CD4-positive, alpha-beta T cell treated with Interferon alpha-2 for 1 hour (primary cell): ENCODE data around the gene L3MBTL1.
"Not testable (repeated sequence)": the region's sequence is repeated elsewhere in the genome, so short reads cannot be mapped to it uniquely, and the experiment has no call there.

Source experiments
- DNase-seq, 2 donors: peaks; one replicate each; pipeline ENCODE4 v3.0.0-alpha.2; 2020 to 2022

The L3MBTL1 gene

GRCh38 chr20:43563429-43563828, 55.9 kb downstream of the L3MBTL1 start:
- DNase-seq = no peak

DNA sequence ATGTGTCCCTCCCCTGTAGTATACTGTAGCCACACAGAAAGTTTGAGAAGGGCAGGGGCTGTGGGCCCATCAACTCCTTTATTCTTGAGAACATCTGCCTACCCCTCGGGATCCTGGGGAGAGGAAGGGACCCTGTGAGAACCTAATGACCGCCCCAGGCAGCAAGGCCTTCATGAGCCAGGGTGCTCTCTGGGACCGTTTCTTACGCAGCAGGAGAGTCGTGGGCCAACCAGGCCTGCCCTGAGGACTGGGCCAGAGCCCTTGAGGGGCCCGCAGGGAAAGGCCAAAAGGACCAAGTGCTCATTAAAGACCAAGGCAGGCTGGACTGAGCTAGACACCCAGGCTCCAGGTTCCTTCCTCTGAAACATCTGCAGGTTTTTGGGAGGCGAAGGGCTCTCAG, 56.5 kb downstream of the L3MBTL1 start:
- no peak for DNase-seq

- no peak for DNase-seq
Observed at GRCh38 chr20:43564455-43564854, 57.0 kb downstream of the L3MBTL1 start.

- no peak for DNase-seq
Observed at GRCh38 chr20:43564993-43565757, 57.7 kb downstream of the L3MBTL1 start.

- no peak for DNase-seq
Observed at GRCh38 chr20:43565758-43566104, 58.2 kb downstream of the L3MBTL1 start.

GRCh38 chr20:43567477-43567876, 60.0 kb downstream of the L3MBTL1 start:
- DNase-seq = no peak

DNA sequence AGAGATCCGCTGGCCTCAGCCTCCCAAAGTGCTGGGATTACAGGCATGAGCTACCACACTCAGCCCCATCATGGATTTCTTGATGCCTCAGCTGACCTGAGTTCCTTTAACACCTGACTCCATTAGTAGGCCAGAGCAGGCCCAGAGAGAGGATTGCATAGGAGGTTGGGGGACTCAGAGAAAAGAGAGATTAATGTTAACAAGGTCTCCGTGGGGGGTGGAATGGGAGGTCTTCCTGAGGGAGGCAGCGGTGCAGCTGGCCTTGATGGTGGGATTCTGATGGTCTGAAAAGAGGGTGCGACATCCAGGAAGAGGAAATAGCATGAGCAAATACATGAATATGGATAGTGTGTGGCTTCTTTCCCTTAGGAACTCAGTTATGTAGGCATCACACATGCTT, 61.2 kb downstream of the L3MBTL1 start:
- DNase-seq = no peak

DNA sequence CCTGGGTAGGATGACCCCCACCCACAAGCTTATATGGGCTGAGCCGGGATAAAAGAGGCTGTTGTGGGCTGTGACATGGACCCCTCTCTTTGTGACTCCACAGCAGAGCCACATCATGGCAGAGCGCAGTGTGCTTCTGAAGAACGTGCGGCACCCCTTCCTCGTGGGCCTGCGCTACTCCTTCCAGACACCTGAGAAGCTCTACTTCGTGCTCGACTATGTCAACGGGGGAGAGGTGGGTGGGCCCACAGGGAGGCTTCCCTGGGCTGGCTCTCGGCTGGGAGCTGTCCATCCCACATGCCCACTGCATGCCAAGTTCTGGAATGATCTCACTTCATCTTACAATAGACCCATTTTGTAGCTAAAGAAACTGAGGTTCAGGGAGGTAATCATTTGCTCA, 61.8 kb downstream of the L3MBTL1 start:
- no peak for DNase-seq

DNA sequence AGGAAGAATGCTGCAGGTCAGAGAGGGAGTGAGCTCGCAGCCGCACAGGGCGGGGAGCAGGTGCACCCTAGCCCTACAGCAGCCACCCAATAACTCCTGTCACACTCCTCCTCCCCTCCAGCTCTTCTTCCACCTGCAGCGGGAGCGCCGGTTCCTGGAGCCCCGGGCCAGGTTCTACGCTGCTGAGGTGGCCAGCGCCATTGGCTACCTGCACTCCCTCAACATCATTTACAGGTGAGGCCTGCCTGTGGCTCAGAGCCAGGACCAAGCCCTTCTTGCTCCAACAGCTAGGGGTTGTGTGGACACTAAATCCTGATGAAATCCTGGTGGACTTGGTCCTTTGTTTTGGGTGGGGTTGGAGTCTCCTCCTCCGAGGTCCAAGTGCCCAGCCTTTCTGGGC, 63.0 kb downstream of the L3MBTL1 start:
- no peak for DNase-seq

GRCh38 chr20:43571310-43571709, 63.8 kb downstream of the L3MBTL1 start:
- DNase-seq = no peak

GRCh38 chr20:43571771-43572170, 64.3 kb downstream of the L3MBTL1 start:
- DNase-seq = no peak

DNA sequence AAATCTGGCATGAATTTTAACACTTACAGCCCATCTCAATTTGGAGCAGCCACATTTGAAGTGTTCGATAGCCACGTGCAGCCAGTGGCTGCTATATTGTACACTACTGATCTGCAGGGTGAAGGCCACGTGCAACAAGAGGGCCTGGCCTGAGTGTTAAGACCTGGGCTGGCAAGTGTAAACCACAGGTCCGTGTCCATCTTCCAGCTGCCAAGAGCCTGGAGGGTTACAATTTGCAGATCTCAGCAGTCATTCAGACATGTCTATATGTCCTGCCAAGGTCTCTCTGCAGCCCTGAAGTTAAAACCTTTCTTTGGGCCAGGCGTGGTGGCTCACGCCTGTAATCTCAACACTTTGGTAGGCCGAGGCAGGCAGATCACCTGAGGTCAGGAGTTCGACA, 65.4 kb downstream of the L3MBTL1 start:
- DNase-seq = no peak

GRCh38 chr20:43576108-43576507, 68.6 kb downstream of the L3MBTL1 start:
- no peak for DNase-seq

DNA sequence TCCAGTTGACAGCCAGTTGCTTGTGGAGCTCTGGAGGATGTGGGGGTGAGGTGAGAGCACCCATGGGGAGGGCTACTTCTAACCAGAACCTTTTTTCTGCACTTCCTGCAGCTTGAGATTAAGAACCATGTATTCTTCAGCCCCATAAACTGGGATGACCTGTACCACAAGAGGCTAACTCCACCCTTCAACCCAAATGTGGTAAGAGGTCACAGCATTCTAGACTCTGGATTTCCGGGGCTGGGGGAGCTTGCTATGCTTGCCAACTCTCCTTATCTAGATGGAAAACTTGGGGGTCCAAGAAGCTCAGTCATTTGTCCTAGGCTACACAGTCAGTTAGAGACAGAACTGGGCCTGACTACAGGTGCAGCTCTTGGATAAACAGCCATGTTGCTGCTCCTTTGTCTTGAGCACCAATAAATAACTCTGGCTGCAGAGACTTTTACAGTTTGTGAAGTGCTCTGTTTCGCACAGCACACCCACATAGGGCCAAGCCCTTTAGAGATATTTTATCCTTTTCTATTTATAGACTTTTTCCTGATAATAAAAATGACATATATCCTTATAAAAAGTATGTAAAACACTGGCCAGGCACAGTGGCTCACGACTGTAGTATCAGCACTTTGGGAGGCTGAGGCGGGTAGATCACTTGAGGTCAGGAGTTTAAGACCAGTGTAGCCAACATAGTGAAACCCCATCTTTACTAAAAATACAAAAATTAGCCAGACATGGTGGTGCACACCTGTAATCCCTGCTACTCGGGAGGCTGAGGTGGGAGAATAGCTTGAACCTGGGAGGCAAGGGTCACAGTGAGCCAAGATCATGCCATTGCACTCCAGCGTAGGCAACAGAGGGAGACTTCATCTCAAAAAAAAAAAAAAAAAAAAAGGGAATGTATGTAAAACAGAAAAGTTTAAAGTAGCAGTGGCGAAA, 72.6 kb downstream of the L3MBTL1 start:
- no peak for DNase-seq

GRCh38 chr20:43583133-43583864, 75.8 kb downstream of the L3MBTL1 start:
- DNase-seq = no peak

DNA sequence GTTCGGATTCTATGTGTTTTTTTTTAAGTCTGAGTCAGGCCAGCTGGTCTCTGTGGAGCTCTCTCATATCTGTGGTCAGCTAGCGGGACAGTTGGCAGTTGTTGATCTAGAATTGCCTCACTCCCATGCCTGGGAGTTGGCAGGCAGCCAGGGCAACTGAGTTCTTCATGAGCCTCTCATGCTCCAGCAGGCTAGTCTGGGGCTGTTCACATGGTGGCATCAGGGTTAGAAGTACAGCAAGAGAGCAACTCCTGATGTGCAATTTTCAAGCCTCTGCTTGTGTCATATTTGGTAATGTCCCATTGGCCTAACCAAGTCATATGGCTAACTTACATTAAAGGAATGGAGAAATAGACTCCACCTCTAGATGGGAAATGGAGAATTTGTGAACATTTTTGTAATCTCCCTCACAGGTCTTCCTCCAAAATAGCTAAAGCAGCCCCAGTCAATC, 76.5 kb downstream of the L3MBTL1 start:
- DNase-seq = no peak

DNA sequence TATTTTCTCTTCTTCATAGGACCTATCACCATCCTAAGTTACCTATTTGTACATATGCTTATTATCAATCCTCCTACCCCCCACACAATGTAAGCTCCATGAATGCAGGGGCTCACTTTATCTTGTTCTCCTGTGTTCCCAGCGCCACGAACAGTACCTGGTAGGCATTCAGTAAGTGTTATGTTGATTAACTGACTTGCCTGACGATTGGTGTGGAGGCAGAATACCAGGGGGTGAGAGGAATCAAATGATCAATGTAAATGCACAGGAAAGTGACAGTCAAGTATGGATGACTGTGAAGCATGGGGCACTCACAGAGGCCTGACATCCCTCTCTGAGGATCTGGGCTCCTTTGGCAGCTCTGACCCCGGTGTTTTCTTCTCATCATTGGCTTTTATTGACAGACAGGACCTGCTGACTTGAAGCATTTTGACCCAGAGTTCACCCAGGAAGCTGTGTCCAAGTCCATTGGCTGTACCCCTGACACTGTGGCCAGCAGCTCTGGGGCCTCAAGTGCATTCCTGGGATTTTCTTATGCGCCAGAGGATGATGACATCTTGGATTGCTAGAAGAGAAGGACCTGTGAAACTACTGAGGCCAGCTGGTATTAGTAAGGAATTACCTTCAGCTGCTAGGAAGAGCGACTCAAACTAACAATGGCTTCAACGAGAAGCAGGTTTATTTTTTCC, 77.1 kb downstream of the L3MBTL1 start:
- DNase-seq = no peak

DNA sequence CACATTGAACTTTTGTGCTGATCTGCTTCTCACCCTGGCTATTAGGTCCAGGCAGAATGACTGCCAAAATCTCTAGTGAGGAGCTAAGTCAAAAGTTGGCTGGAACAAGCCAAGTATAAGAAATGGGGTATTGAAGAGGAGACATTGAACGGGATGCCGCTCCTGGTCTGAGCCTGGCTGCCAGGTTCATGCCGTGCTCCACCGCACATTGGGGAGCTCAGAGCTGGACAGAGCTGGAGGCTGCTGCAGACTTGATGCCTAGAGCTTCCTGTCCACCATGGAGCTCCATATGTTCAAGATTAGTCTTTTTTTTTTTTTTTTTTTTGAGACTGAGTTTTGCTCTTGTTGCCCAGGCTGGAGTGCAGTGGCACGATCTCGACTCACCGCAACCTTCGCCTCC, 79.1 kb downstream of the L3MBTL1 start:
- DNase-seq = no peak

GRCh38 chr20:43588526-43588925, 81.0 kb downstream of the L3MBTL1 start:
- DNase-seq = not testable (repeated sequence)

DNA sequence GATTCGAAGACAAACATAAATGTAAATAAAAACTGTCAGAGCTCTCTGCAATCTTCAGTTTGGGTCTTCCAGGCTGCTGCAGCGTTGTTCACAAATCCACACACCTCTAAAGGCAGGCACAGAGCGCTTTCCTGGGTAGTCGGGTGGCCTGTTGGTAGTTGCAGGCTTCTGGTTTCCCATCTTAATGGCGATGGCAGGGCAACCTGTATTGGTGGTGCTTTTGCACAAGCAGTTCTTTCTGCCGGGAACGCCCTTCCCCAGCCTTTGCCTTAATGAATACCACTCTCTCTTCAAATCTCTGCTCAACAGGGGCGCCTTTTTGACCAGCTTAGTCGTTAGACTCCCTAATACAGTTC, 82.5 kb downstream of the L3MBTL1 start:
- no peak for DNase-seq

GRCh38 chr20:43590392-43591303, 83.2 kb downstream of the L3MBTL1 start, which contains the start of gene IFT52:
Gene IFT52 (plus strand): TSS chr20:43590937. CDS start chr20:43594699, 3,762 bp downstream.
- DNase-seq = peak; percentile 85 to 89
